Uterus (tissue), 4 donors: ENCODE results near the gene ZNF718. TPM values are rescaled to one million over a fixed set of nuclear protein-coding genes. Genes with fewer than 3 reads are reported as not detected.
"Not testable (repeated sequence)": the region's sequence is repeated elsewhere in the genome, so short reads cannot be mapped to it uniquely, and the experiment has no call there.

Experiments used
- DNase-seq, 2 donors: peaks; one replicate each; pipeline ENCODE4 v3.0.0-alpha.2; 2019 to 2020
- H3K27ac ChIP-seq, 2 donors: fragments of 200-600 bp; sonication (generic); 1 replicate in 1 of 2; 2 replicates in 1 of 2; pipeline ENCODE4 v1.5.1; 2016 to 2018
- H3K27me3 ChIP-seq, 2 donors: fragments of 200-600 bp; sonication (generic); one replicate each; pipeline ENCODE4 v1.5.1; 2018 to 2019; ENCODE audit warnings: control low read depth in 1 of 2
- H3K36me3 ChIP-seq, 2 donors: fragments of 200-600 bp; sonication (generic); one replicate each; pipeline ENCODE4 v1.5.1; 2019; ENCODE audit warnings: control low read depth in 1 of 2
- H3K4me1 ChIP-seq, 2 donors: fragments of 200-600 bp; sonication (generic); one replicate each; pipeline ENCODE4 v1.5.1; 2018 to 2019; ENCODE audit warnings: control low read depth in 1 of 2
- H3K4me3 ChIP-seq, 2 donors: fragments of 200-600 bp; sonication (generic); 1 replicate in 1 of 2; 2 replicates in 1 of 2; pipeline ENCODE4 v1.5.1; 2018 to 2019; ENCODE audit warnings: mild to moderate bottlenecking in 1 of 2
- H3K9me3 ChIP-seq, 2 donors: fragments of 200-600 bp; sonication (generic); one replicate each; pipeline ENCODE4 v1.5.1; 2019; ENCODE audit warnings: control low read depth in 1 of 2
- POLR2A ChIP-seq, 2 donors: fragments of 450-650 bp; IDR thresholded peaks; one replicate each; pipeline ENCODE4 v1.6.1; 2016; ENCODE audit warnings: antibody characterized with exemption in 2 of 2, mild to moderate bottlenecking in 1 of 2, moderate library complexity in 1 of 2
- intact Hi-C: fragments of 100-400 bp; cut with DNase I; formaldehyde crosslinking; loops from one replicate; pipeline ENCODE4 v1.15.1; 2023; ENCODE audit warnings: low total_unique reads
- total RNA-seq, 4 donors: library from RNA; depleted of rRNA in 3 of 4; stranded (reverse); fragments of >200 nt in 3 of 4; gene quantifications; one replicate each; pipeline versions ENCODE4 v1.1.0 to v1.2.4, GENCODE V29; 2014 to 2023
- TF ChIP-seq, protein P1 (sequence below), 4 experiments: fragments of 200-600 bp in 2 of 4; fragments of 450-650 bp in 2 of 4; sonication (generic) in 2 of 4; IDR thresholded peaks; one replicate each; pipeline ENCODE4 v1.5.1; 2016 to 2019; ENCODE audit warnings: antibody characterized with exemption in 4 of 4, mild to moderate bottlenecking in 2 of 4, moderate library complexity in 1 of 4
- donor health status: DM: yes; HTN: yes; CAD: no.

ZNF718 gene
- total RNA-seq, 4 donors from 2014 or later, result 2.6 to 20.9 (median 16.1) TPM

DNA sequence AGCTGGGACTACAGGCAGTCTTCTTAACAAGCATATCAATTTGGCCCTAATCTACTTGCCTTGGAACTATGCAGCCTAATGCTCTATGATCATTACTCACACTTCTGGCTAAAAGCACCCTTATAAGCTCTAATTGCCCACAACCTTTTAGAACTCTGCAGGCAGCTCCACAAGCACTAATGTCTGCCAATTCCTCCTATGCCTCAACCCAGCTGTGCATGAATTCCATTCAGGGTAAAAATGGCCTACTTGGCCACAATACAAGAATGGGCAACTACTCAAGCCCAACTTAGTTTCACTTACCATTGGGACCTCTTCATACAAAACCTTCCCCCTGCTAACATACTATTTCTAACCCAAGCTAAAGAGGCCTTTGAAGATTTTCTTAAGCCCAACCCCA lies 51.7 kb downstream of the ZNF718 start:
- intact Hi-C loops, result no loop called here
- H3K27ac ChIP-seq, result no peak overlapping the region
- H3K27me3 ChIP-seq, result no peaks in the 10 kb centered on the region
- H3K9me3 ChIP-seq, result peaks cover 0 to 46% of the 10 kb centered on the region in 2 donors
- no peak for DNase-seq
- no peaks in the 10 kb centered on the region for H3K4me1 ChIP-seq
- TF ChIP-seq, protein P1, sequence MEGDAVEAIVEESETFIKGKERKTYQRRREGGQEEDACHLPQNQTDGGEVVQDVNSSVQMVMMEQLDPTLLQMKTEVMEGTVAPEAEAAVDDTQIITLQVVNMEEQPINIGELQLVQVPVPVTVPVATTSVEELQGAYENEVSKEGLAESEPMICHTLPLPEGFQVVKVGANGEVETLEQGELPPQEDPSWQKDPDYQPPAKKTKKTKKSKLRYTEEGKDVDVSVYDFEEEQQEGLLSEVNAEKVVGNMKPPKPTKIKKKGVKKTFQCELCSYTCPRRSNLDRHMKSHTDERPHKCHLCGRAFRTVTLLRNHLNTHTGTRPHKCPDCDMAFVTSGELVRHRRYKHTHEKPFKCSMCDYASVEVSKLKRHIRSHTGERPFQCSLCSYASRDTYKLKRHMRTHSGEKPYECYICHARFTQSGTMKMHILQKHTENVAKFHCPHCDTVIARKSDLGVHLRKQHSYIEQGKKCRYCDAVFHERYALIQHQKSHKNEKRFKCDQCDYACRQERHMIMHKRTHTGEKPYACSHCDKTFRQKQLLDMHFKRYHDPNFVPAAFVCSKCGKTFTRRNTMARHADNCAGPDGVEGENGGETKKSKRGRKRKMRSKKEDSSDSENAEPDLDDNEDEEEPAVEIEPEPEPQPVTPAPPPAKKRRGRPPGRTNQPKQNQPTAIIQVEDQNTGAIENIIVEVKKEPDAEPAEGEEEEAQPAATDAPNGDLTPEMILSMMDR (IDR thresholded peaks at IDR 0.05), result no peak
- TF ChIP-seq POLR2A (IDR thresholded peaks at IDR 0.05), result no peak
- H3K36me3 ChIP-seq, result no peaks in the 10 kb centered on the region
- no peak overlapping the region for H3K4me3 ChIP-seq

DNA sequence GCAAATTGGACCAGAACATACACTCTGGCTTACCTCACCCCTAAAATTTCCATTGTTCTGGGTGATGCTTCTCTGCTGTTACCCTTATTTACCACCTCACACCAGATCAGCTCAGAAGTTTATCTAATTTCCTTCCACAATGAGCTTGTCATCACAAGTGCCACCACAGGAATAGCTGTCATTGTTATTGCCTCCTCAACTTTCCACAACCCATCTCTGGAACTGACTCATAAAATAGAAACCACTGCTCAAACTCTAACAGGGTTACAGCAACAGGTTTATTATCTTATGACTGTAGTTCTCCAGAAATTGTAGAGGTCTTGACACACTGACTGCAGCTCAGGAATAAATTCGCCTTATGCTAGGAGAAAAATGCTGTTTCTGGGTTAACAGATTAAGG lies 52.7 kb downstream of the ZNF718 start:
- Histone ChIP-seq H3K4me3 (no peak overlapping the region), H3K27ac (no peak overlapping the region), H3K36me3 (no peaks in the 10 kb centered on the region), H3K27me3 (no peaks in the 10 kb centered on the region), H3K9me3 (peaks cover 0 to 43% of the 10 kb centered on the region in 2 donors), H3K4me1 (no peaks in the 10 kb centered on the region)
- no peak for TF ChIP-seq POLR2A (IDR thresholded peaks at IDR 0.05)
- TF ChIP-seq, protein P1 (IDR thresholded peaks at IDR 0.05), result no peak
- intact Hi-C loops, result no loop called here
- DNase-seq, result no peak

DNA sequence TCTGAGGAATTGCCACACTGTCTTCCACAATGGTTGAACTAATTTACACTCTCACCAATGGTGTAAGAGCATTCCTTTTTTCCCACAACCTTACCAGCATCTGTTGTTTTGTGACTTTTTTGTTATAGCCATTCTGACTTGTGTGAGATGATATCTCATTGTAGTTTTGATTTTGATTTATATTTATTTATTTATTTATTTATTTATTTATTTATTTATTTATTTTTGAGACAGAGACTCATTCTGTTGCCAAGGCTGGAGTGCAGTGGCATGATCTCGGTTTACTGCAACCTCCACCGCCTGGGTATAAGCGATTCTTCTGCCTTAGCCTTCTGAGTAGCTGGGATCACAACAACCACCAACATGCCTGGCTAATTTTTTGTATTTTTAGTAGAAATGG lies 57.9 kb downstream of the ZNF718 start:
- H3K4me1 ChIP-seq, intact Hi-C loops, DNase-seq, H3K36me3 ChIP-seq, H3K4me3 ChIP-seq, H3K27me3 ChIP-seq, H3K27ac ChIP-seq: not testable (repeated sequence)
- peaks cover 0 to 13% of the 10 kb centered on the region in 2 donors for H3K9me3 ChIP-seq

DNA sequence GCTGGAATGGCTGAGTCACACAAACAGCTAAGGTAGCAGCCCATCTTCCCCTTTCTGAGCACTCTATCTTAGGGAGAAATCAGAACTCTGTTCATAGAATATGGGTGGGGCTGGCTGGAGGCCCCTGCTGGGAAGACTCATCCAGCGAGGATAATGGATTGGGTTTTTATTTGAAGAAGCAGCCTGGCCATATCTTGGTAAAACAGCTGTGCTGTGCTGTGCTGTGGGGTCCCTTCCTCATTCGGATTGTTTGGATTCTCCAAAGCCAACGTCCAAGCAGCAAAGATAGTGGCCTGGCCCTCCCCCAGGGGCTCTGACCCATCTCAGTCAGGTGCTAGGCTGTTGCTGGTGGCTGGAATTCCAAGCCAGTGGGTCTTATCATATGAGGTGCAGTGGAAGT lies 63.8 kb downstream of the ZNF718 start:
- H3K4me3 ChIP-seq, result no peak overlapping the region
- intact Hi-C loops, result no loop called here
- TF ChIP-seq, protein P1 (IDR thresholded peaks at IDR 0.05), result no peak
- TF ChIP-seq POLR2A (IDR thresholded peaks at IDR 0.05), result no peak
- no peaks in the 10 kb centered on the region for H3K36me3 ChIP-seq
- no peaks in the 10 kb centered on the region for H3K4me1 ChIP-seq
- no peak overlapping the region for H3K27ac ChIP-seq
- H3K9me3 ChIP-seq, result peaks cover 0 to 4% of the 10 kb centered on the region in 2 donors
- no peak for DNase-seq
- H3K27me3 ChIP-seq, result no peaks in the 10 kb centered on the region

DNA sequence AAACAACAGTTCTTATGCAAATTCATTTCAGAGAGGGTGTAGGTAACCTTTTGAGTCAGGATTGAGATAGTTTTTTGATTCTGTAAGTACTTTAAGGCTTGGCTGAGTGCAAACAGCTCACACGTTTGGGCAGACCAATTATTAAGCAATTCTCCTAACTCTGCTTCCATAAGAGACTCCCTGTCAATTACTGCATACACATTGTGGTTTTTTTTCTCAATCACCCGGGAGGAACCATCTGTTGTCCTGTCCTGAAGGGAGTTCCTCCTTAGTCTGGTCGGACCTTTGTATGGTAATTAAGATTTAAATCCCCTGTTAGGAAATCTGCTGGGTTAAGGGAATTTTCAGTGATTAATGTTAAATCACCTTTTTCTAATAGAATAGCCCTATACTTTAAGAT lies 70.9 kb downstream of the ZNF718 start:
- H3K27me3 ChIP-seq, H3K4me3 ChIP-seq, H3K9me3 ChIP-seq, H3K27ac ChIP-seq, intact Hi-C loops, H3K4me1 ChIP-seq, DNase-seq, H3K36me3 ChIP-seq: not testable (repeated sequence)

GRCh38 chr4:200936-201335 lies 76.6 kb downstream of the ZNF718 start:
- no peaks in the 10 kb centered on the region for H3K36me3 ChIP-seq
- no peak overlapping the region for H3K27ac ChIP-seq
- no peaks in the 10 kb centered on the region for H3K27me3 ChIP-seq
- no peaks in the 10 kb centered on the region for H3K9me3 ChIP-seq
- DNase-seq, result no peak
- H3K4me1 ChIP-seq, result no peaks in the 10 kb centered on the region
- TF ChIP-seq, protein P1 (IDR thresholded peaks at IDR 0.05), result no peak
- TF ChIP-seq POLR2A (IDR thresholded peaks at IDR 0.05), result no peak
- H3K4me3 ChIP-seq, result no peak overlapping the region
- intact Hi-C loops, result no loop called here

DNA sequence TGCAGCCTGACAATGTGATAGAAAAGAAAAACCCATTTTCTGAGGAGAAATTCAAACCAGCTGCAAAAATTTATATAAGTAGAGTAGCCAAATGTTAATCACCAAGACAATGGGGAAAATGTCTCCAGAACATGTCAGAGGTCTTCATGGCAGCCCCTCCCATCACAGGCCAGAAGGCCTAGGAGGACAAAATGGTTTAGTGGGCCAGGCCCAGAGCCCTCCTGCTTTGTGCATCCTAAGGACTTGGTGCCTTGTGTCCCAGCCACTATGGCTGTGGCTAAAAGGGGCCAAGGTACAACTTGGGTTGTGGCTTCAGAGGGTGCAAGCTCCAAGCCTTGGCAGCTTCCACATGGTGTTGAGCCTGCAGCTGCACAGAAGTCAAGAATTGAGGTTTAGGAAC lies 78.5 kb downstream of the ZNF718 start:
- H3K36me3 ChIP-seq, H3K27me3 ChIP-seq, H3K4me3 ChIP-seq, intact Hi-C loops, DNase-seq, H3K4me1 ChIP-seq, H3K9me3 ChIP-seq, H3K27ac ChIP-seq: not testable (repeated sequence)
